K562 (cell line): ENCODE measurements around the gene PVALEF. TPM values are rescaled to one million over a fixed set of nuclear protein-coding genes. Genes with fewer than 3 reads are reported as not detected.
A peak's percentile ranks its signal among the peaks of the same experiment; 100 is the strongest.

Source experiments
- ATAC-seq: fragments of 200-7000 bp; cut with Tn5 transposase; 3 replicates; pipeline ENCODE4 v1.9.1; 2020; ENCODE audit warnings: moderate library complexity
- Bru-seq: library from RNA; stranded (reverse); fragments of 400-500 nt; gene quantifications from one replicate; lab custom pipeline; 2021; lab: Mats Ljungman, UMichigan
- BruChase-seq, 2 experiments: library from RNA; stranded (reverse); fragments of 400-500 nt; gene quantifications; one replicate each; lab custom pipeline; 2021; lab: Mats Ljungman, UMichigan
- BruUV-seq: library from RNA; stranded (reverse); fragments of 400-500 nt; replicated peaks from 2 replicates; lab custom pipeline; 2021; lab: Mats Ljungman, UMichigan
- CTCF ChIA-PET: fragments of 300-600 bp; formaldehyde crosslinking; extraction: SDS; loops from one replicate; lab custom pipeline; 2021; ENCODE audit warnings: low intra/inter-chr PET ratio; lab: Yijun Ruan, JAX
- POLR2A ChIA-PET: fragments of 300-600, 350-650 bp; sonication (Branson Sonifier 250); formaldehyde crosslinking; extraction: SDS; loops from one replicate; lab custom pipeline; 2021; ENCODE audit warnings: antibody characterized with exemption, inconsistent platforms; lab: Yijun Ruan, JAX
- DNase-seq, 4 experiments: peaks; one replicate each; pipeline versions ENCODE4 v3.0.0 to v3.0.0-alpha.2; 2011 to 2018; ENCODE audit warnings: low spot score in 3 of 4, mixed read lengths in 3 of 4; ENCODE audit errors: extremely low read depth in 1 of 4
- FAIRE-seq: peaks from 2 replicates; lab custom pipeline; 2011; peaks lifted over from hg19 to GRCh38; lab: Jason Lieb, UNC
- H2AFZ ChIP-seq: 2 replicates; pipeline ENCODE4 v1.6.0; 2011; ENCODE audit warnings: low read depth, low read length, control low read depth, inconsistent platforms
- H3K27ac ChIP-seq: fragments of 200-600 bp; 3 replicates; pipeline ENCODE4 v1.8.0; 2011; ENCODE audit warnings: low read depth, mild to moderate bottlenecking, control low read depth, inconsistent platforms, low read length, moderate library complexity, mixed read lengths; ENCODE audit errors: extremely low read depth
- H3K27me3 ChIP-seq, 2 experiments: fragments of 300-600 bp in 1 of 2; 2 replicates in 1 of 2; 3 replicates in 1 of 2; pipeline versions ENCODE4 v1.6.0 to v1.8.0; 2011; ENCODE audit warnings: inconsistent platforms in 2 of 2, low read length in 2 of 2, mild to moderate bottlenecking in 1 of 2, mixed read lengths in 1 of 2, moderate library complexity in 1 of 2; ENCODE audit not compliant: control insufficient read depth in 2 of 2, insufficient read depth in 2 of 2
- H3K36me3 ChIP-seq: fragments of 300-600 bp; 3 replicates; pipeline ENCODE4 v1.8.0; 2011; ENCODE audit warnings: mild to moderate bottlenecking, low read length, inconsistent platforms; ENCODE audit not compliant: control insufficient read depth, insufficient read depth
- H3K4me1 ChIP-seq, 2 experiments: fragments of 200-600 bp in 1 of 2; replicated peaks in 1 of 2; 2 replicates in 1 of 2; 3 replicates in 1 of 2; pipeline versions ENCODE4 v1.5.1 to v1.8.0; 2011; ENCODE audit warnings: inconsistent platforms in 2 of 2, low read length in 2 of 2, mild to moderate bottlenecking in 1 of 2, mixed read lengths in 1 of 2, moderate library complexity in 1 of 2; ENCODE audit not compliant: control insufficient read depth in 2 of 2, insufficient read depth in 2 of 2
- H3K4me2 ChIP-seq: 2 replicates; pipeline ENCODE4 v1.6.1; 2011; ENCODE audit warnings: low read length, control low read depth, inconsistent platforms, mixed read lengths; ENCODE audit not compliant: insufficient read depth
- H3K4me3 ChIP-seq: fragments of 200-600 bp; sonication (generic), shearing (Covaris generic); 2 replicates; pipeline ENCODE4 v1.5.1; 2016; ENCODE audit warnings: control low read depth, inconsistent platforms
- H3K79me2 ChIP-seq: fragments of 200-600 bp; 3 replicates; pipeline ENCODE4 v1.8.0; 2011; ENCODE audit warnings: low read length, inconsistent platforms; ENCODE audit not compliant: control insufficient read depth, insufficient read depth
- H3K9ac ChIP-seq, 2 experiments: 2 replicates each; pipeline versions ENCODE4 v1.6.0 to v1.6.1; 2011; ENCODE audit warnings: low read depth in 2 of 2, low read length in 2 of 2, control low read depth in 1 of 2, inconsistent platforms in 1 of 2, mild to moderate bottlenecking in 1 of 2, mixed read lengths in 1 of 2; ENCODE audit not compliant: insufficient read depth in 1 of 2
- H3K9me1 ChIP-seq: one replicate; pipeline ENCODE4 v1.6.0; 2011; ENCODE audit warnings: inconsistent platforms, mild to moderate bottlenecking, low read length, moderate library complexity; ENCODE audit not compliant: control insufficient read depth, insufficient read depth
- H3K9me3 ChIP-seq: replicated peaks from 2 replicates; pipeline ENCODE4 v1.5.1; 2011; ENCODE audit warnings: low read depth, low read length, inconsistent platforms; ENCODE audit not compliant: control insufficient read depth, insufficient read depth
- H4K20me1 ChIP-seq: replicated peaks from 2 replicates; pipeline ENCODE4 v1.6.1; 2011; ENCODE audit warnings: low read length, inconsistent platforms, mixed read lengths; ENCODE audit not compliant: control insufficient read depth, insufficient read depth
- CC2D1A ChIP-seq: fragments of 450-650 bp; IDR thresholded peaks from 2 replicates; pipeline ENCODE4 v1.6.1; 2017; ENCODE audit warnings: mild to moderate bottlenecking
- HINFP ChIP-seq: fragments of 450-650 bp; conservative IDR thresholded peaks from 2 replicates; pipeline ENCODE4 v1.6.1; 2016; ENCODE audit warnings: missing genetic modification characterization, low read depth, mild to moderate bottlenecking, control low read depth, missing compliant biosample characterization
- NELFE ChIP-seq: IDR thresholded peaks from 2 replicates; pipeline ENCODE4 v1.6.1; 2011; ENCODE audit warnings: mild to moderate bottlenecking; ENCODE audit not compliant: insufficient read depth, insufficient read length
- PCBP2 ChIP-seq: fragments of 200-400 bp; formaldehyde crosslinking; IDR thresholded peaks from 2 replicates; pipeline ENCODE4 v1.6.1; 2018; ENCODE audit warnings: low read length, low read depth, mild to moderate bottlenecking, moderate library complexity; ENCODE audit not compliant: poor library complexity, severe bottlenecking
- SAFB ChIP-seq: fragments of 200-400 bp; formaldehyde crosslinking; IDR thresholded peaks from 2 replicates; pipeline ENCODE4 v1.6.1; 2017; ENCODE audit warnings: low read depth, low read length, borderline replicate concordance
- ZBTB5 ChIP-seq: fragments of 450-650 bp; IDR thresholded peaks from 2 replicates; pipeline ENCODE4 v1.6.1; 2017; ENCODE audit warnings: antibody characterized with exemption
- ZNF23 ChIP-seq: fragments of 250-450 bp; sonication (Bioruptor Pico); IDR thresholded peaks from 2 replicates; pipeline ENCODE4 v1.4.0; 2020; ENCODE audit warnings: mild to moderate bottlenecking
- ZNF75A ChIP-seq: fragments of 450-650 bp; formaldehyde crosslinking; IDR thresholded peaks from 2 replicates; pipeline ENCODE4 v1.4.0; 2020; ENCODE audit warnings: mild to moderate bottlenecking
- ZSCAN32 ChIP-seq: fragments of 450-650 bp; formaldehyde crosslinking; IDR thresholded peaks from 2 replicates; pipeline ENCODE4 v1.4.0; 2020; ENCODE audit warnings: mild to moderate bottlenecking, moderate library complexity
- WGBS: fragments of 100-300 bp; shearing (Covaris generic); methylation state at CpG from one replicate; pipeline ENCODE4 v1.1.6; 2016; ENCODE audit warnings: low coverage, mixed read lengths; ENCODE audit not compliant: insufficient coverage; ENCODE audit errors: missing lambda C conversion rate; 5-methylcytosine and 5-hydroxymethylcytosine counted together
- in situ Hi-C: fragments of 300-500 bp; cut with MboI; formaldehyde crosslinking; loops from 4 replicates; pipeline ENCODE4 v1.15.0; 2018; ENCODE audit warnings: inconsistent platforms, mixed read lengths
- intact Hi-C: fragments of 100-400 bp; cut with micrococcal nuclease; formaldehyde crosslinking; loops from 2 replicates; pipeline ENCODE4 v1.14.2; 2022
- long read RNA-seq, 3 experiments: library from polyadenylated mRNA in 2 of 3; library from RNA in 1 of 3; unstranded in 2 of 3; stranded (forward) in 1 of 3; transcript quantifications; one replicate each; pipeline ENCODE4 v2.0.0, GENCODE V29; 2019 to 2022
- polyA minus RNA-seq, 3 experiments: library from RNA; depleted of rRNA, polyadenylated mRNA; stranded (reverse); fragments of >200 nt; gene quantifications; 2 replicates each; pipeline ENCODE4 v1.2.3, GENCODE V29; 2011
- polyA plus RNA-seq, 8 experiments: library from polyadenylated mRNA; depleted of rRNA in 4 of 8; stranded (reverse) in 5 of 8; unstranded in 3 of 8; fragments of >200 nt; fragmentation: Nextera tagmentation in 2 of 8; fragmentation: Illumina TruSeq in 1 of 8; extraction: Ambion mirVana in 2 of 8; extraction: Trizol in 1 of 8; gene quantifications; 2 replicates each; pipeline versions ENCODE4 v1.2.1 to v1.2.3, GENCODE V29; 2011 to 2014; ENCODE audit warnings: inconsistent platforms in 1 of 8, missing spikeins in 1 of 8
- total RNA-seq, 7 experiments: library from RNA; depleted of rRNA in 6 of 7; stranded (reverse); fragments of >200 nt in 6 of 7; fragmentation: Illumina TruSeq in 2 of 7; extraction: Trizol in 2 of 7; gene quantifications; 2 replicates each; pipeline versions ENCODE4 v1.2.1 to v1.2.3, GENCODE V29; 2011 to 2021; ENCODE audit warnings: low replicate concordance in 1 of 7

Gene PVALEF
- total RNA-seq (2011; cell fraction: chromatin; rRNA removed; ENCODE audit: low replicate concordance) = not detected in 2 replicates
- total RNA-seq (2011; cell fraction: nucleolus; rRNA removed) = not detected in 2 replicates
- not detected in 2 replicates for total RNA-seq (2011; cell fraction: nucleoplasm; rRNA removed)
- total RNA-seq (2014; rRNA removed) (not detected in 2 replicates), total RNA-seq (2014; rRNA removed; fragmentation: Illumina TruSeq; extraction: Trizol) (not detected in 2 replicates), total RNA-seq (2015; rRNA removed; fragmentation: Illumina TruSeq; extraction: Trizol) (not detected in 2 replicates), total RNA-seq (2021) (not detected in 2 replicates), polyA plus RNA-seq (2011; rRNA removed) (not detected in 2 replicates), polyA plus RNA-seq (2014; fragmentation: Illumina TruSeq; extraction: Trizol) (not detected in 2 replicates), polyA plus RNA-seq (2014; fragmentation: Nextera tagmentation; extraction: Ambion mirVana) (not detected), polyA plus RNA-seq (2014; rRNA removed) (not detected in 2 replicates), polyA minus RNA-seq (2011; rRNA and poly(A)+ RNA removed) (not detected in 2 replicates), Bru-seq, nascent RNA (not detected), BruChase-seq, experiment 1, labeled RNA remaining after a 2-hour chase (not detected), BruChase-seq, experiment 2, labeled RNA remaining after a 6-hour chase (percentile 6 among the genes with signal in this experiment)
- polyA plus RNA-seq (2011; cell fraction: cytosol; rRNA removed) = not detected in 2 replicates
- not detected in 2 replicates for polyA plus RNA-seq (2011; cell fraction: nucleus; rRNA removed)
- polyA plus RNA-seq (2012) = not detected in 2 replicates
- not detected in 2 replicates for polyA minus RNA-seq (2011; cell fraction: cytosol; rRNA and poly(A)+ RNA removed)
- polyA minus RNA-seq (2011; cell fraction: nucleus; rRNA and poly(A)+ RNA removed) = not detected in 2 replicates
- long read RNA-seq, experiment 1 = 0 reads
- long read RNA-seq, experiment 2 = 0 reads
- long read RNA-seq, experiment 3 = 0 reads

- Histone ChIP-seq H3K9me3 (no peaks in the 10 kb centered on the region; the same call in none of the 2 replicates), H4K20me1 (peaks cover 5% of the 10 kb centered on the region; the same call in 1 of the 2 replicates), H2AFZ (no peak within 1 kb of the TSS), H3K9me1 (no peaks in the 10 kb centered on the region), H3K79me2 (no peaks in the 10 kb centered on the region), H3K4me3 (no peak within 1 kb of the TSS), H3K36me3 (no peaks in the 10 kb centered on the region), H3K27ac (no peak within 1 kb of the TSS), H3K4me1 (peaks cover 0 to 60% of the 10 kb centered on the region in 2 experiments; a peak in 2 of 5 replicates), H3K27me3 (peaks cover 25 to 72% of the 10 kb centered on the region in 2 experiments; a peak in 4 of 5 replicates), H3K4me2 (no peak within 1 kb of the TSS), H3K9ac (peak within 1 kb of the TSS in 1 of 2 experiments; percentile 45; a peak in 1 of 4 replicates)
- TF ChIP-seq ZSCAN32 (CRISPR knock-in tag) (no peak), HINFP (tag) (peak; percentile 62; the same call in 1 of the 2 replicates), NELFE (no peak), CC2D1A (peak; percentile 18; the same call in 1 of the 2 replicates), PCBP2 (no peak), ZBTB5 (0 out of 2 replicates have a peak, but pooled peaks have one; percentile 25), ZNF23 (CRISPR knock-in tag) (no peak), ZNF75A (CRISPR knock-in tag) (no peak), SAFB (0 out of 2 replicates have a peak, but pooled peaks have one; percentile 36)
- in situ Hi-C loops = no loop called here
- ATAC-seq = no peak; the same call in 2 of the 3 replicates
- no peak for FAIRE-seq
- CTCF ChIA-PET = no interaction called here
- DNase-seq = no peak
- POLR2A ChIA-PET = interaction anchor here (0.6 kb wide), 1 partner anchor 249 kb away, joined by 3 read pairs; no protein-coding TSS in a partner anchor
- intact Hi-C loops = no loop called here
- no TSS peak for BruUV-seq
- WGBS = 12% methylated on average over 30 of the region's 46 CpGs
Observed at GRCh38 chr17:81165246-81166032, at the start of gene PVALEF. Gene PVALEF, plus strand, starts transcription at chr17:81165507. Its CDS starts 15,720 bp downstream, at chr17:81181227.
